SK-N-SH (cell line): ENCODE measurements around the gene DGLUCY. TPM values are rescaled to one million over a fixed set of nuclear protein-coding genes. Genes with fewer than 3 reads are reported as not detected.

Experiments used
- CTCF ChIA-PET: fragments of 300-600, 350-600 bp; formaldehyde crosslinking; extraction: SDS; loops from one replicate; lab custom pipeline; 2021; lab: Yijun Ruan, JAX
- POLR2A ChIA-PET: fragments of 350-600 bp; sonication (Branson Sonifier 250); formaldehyde crosslinking; extraction: SDS; loops from one replicate; lab custom pipeline; 2020; ENCODE audit warnings: antibody characterized with exemption, inconsistent platforms; lab: Yijun Ruan, JAX
- DNase-seq: peaks from one replicate; pipeline ENCODE4 v3.0.0; 2012
- H2AFZ ChIP-seq: fragments of 200-600 bp; sonication (generic); 2 replicates; pipeline ENCODE4 v1.8.1; 2016; ENCODE audit warnings: antibody characterized with exemption, mild to moderate bottlenecking, low read depth
- H3F3A ChIP-seq: fragments of 200-600 bp; sonication (generic); replicated peaks from 2 replicates; pipeline ENCODE3; 2016; ENCODE audit warnings: antibody characterized with exemption, mild to moderate bottlenecking; ENCODE audit not compliant: insufficient read depth
- H3K27ac ChIP-seq, 2 experiments: fragments of 200-500 bp in 1 of 2; fragments of 200-600 bp in 1 of 2; sonication (Bioruptor generic) in 1 of 2; sonication (generic), shearing (Covaris generic) in 1 of 2; 2 replicates each; pipeline versions ENCODE4 v1.5.1 to v1.6.1; 2014 to 2016; ENCODE audit warnings: low read depth in 2 of 2, inconsistent platforms in 1 of 2, low read length in 1 of 2, mild to moderate bottlenecking in 1 of 2, mixed read lengths in 1 of 2
- H3K27me3 ChIP-seq: fragments of 200-600 bp; sonication (generic), shearing (Covaris generic); 2 replicates; pipeline ENCODE4 v1.6.1; 2016; ENCODE audit warnings: mixed run types; ENCODE audit not compliant: insufficient read depth
- H3K36me3 ChIP-seq, 2 experiments: fragments of 200-500 bp in 1 of 2; fragments of 200-600 bp in 1 of 2; sonication (Bioruptor generic) in 1 of 2; sonication (generic) in 1 of 2; replicated peaks in 1 of 2; 2 replicates each; pipeline versions ENCODE3 to v1.5.1; 2014 to 2016; ENCODE audit warnings: low read length in 1 of 2, mild to moderate bottlenecking in 1 of 2; ENCODE audit not compliant: insufficient read depth in 2 of 2, control insufficient read depth in 1 of 2
- H3K4me1 ChIP-seq, 2 experiments: fragments of 200-500 bp in 1 of 2; fragments of 200-600 bp in 1 of 2; sonication (Bioruptor generic) in 1 of 2; sonication (generic), shearing (Covaris generic) in 1 of 2; 2 replicates each; pipeline versions ENCODE4 v1.5.1 to v1.6.1; 2014 to 2016; ENCODE audit warnings: low read depth in 1 of 2, low read length in 1 of 2, mixed run types in 1 of 2; ENCODE audit not compliant: insufficient read depth in 2 of 2, control insufficient read depth in 1 of 2
- H3K4me2 ChIP-seq: fragments of 200-600 bp; sonication (generic), shearing (Covaris generic); 2 replicates; pipeline ENCODE4 v1.6.1; 2017; ENCODE audit warnings: mixed run types
- H3K4me3 ChIP-seq, 2 experiments: fragments of 200-500 bp in 1 of 2; fragments of 200-600 bp in 1 of 2; sonication (Bioruptor generic) in 1 of 2; sonication (generic), shearing (Covaris generic) in 1 of 2; 2 replicates each; pipeline versions ENCODE4 v1.5.1 to v1.8.1; 2014 to 2016; ENCODE audit warnings: low read depth in 2 of 2, inconsistent platforms in 1 of 2, low read length in 1 of 2, mild to moderate bottlenecking in 1 of 2, mixed read lengths in 1 of 2, moderate library complexity in 1 of 2
- H3K79me2 ChIP-seq: fragments of 200-600 bp; sonication (generic); 2 replicates; pipeline ENCODE4 v1.8.1; 2017; ENCODE audit warnings: mild to moderate bottlenecking; ENCODE audit not compliant: insufficient read depth
- H3K9ac ChIP-seq: fragments of 200-600 bp; sonication (generic); 2 replicates; pipeline ENCODE4 v1.6.1; 2017; ENCODE audit warnings: mixed run types
- H3K9me2 ChIP-seq: fragments of 200-600 bp; sonication (generic); 2 replicates; pipeline ENCODE4 v1.6.1; 2017; ENCODE audit warnings: mixed run types
- H3K9me3 ChIP-seq: fragments of 200-600 bp; sonication (generic); 2 replicates; pipeline ENCODE4 v1.6.1; 2017; ENCODE audit warnings: mixed run types, mild to moderate bottlenecking, moderate library complexity
- H4K20me1 ChIP-seq: fragments of 200-600 bp; sonication (generic); 2 replicates; pipeline ENCODE4 v1.6.1; 2017; ENCODE audit warnings: mild to moderate bottlenecking, mixed run types; ENCODE audit not compliant: insufficient read depth
- CHD2 ChIP-seq: fragments of 150-350 bp; IDR thresholded peaks from 2 replicates; pipeline ENCODE4 v1.6.1; 2018; ENCODE audit warnings: low read length; ENCODE audit not compliant: partially characterized antibody
- ELF1 ChIP-seq: IDR thresholded peaks from 2 replicates; pipeline ENCODE4 v1.4.0; 2012
- EP300 ChIP-seq, 2 experiments: IDR thresholded peaks; 2 replicates each; pipeline versions ENCODE4 v1.4.0 to v1.6.1; 2012; ENCODE audit warnings: borderline replicate concordance in 1 of 2, low read depth in 1 of 2, low read length in 1 of 2
- EZH2phosphoT487 ChIP-seq: fragments of 200-600 bp; sonication (generic); IDR thresholded peaks from 2 replicates; pipeline ENCODE4 v1.6.1; 2017; ENCODE audit warnings: low read depth, mixed run types, mild to moderate bottlenecking, antibody characterized with exemption, moderate library complexity, borderline replicate concordance
- FOSL2 ChIP-seq: IDR thresholded peaks from 2 replicates; pipeline ENCODE4 v1.4.0; 2012; ENCODE audit warnings: low read depth, mild to moderate bottlenecking, moderate library complexity, borderline replicate concordance
- FOXJ3 ChIP-seq: sonication (generic); formaldehyde crosslinking; IDR thresholded peaks from 2 replicates; pipeline ENCODE4 v1.5.1; 2020; ENCODE audit warnings: mild to moderate bottlenecking, missing genetic modification reagents
- GATA2 ChIP-seq: sonication (generic); formaldehyde crosslinking; IDR thresholded peaks from 2 replicates; pipeline ENCODE4 v1.5.0; 2020; ENCODE audit warnings: mild to moderate bottlenecking, missing genetic modification reagents
- NFIC ChIP-seq: IDR thresholded peaks from 2 replicates; pipeline ENCODE4 v1.4.0; 2012; ENCODE audit warnings: borderline replicate concordance
- NRF1 ChIP-seq: IDR thresholded peaks from 2 replicates; pipeline ENCODE4 v1.6.1; 2012; ENCODE audit warnings: low read depth, mild to moderate bottlenecking, low read length
- POLR2AphosphoS5 ChIP-seq: IDR thresholded peaks from 2 replicates; pipeline ENCODE4 v1.6.1; 2012; ENCODE audit warnings: low read depth, low read length
- RAD21 ChIP-seq: IDR thresholded peaks from 2 replicates; pipeline ENCODE4 v1.6.1; 2012; ENCODE audit warnings: mild to moderate bottlenecking, low read length
- RCOR1 ChIP-seq: fragments of 150-350 bp; IDR thresholded peaks from 2 replicates; pipeline ENCODE4 v1.6.1; 2017; ENCODE audit warnings: antibody characterized with exemption, low read length
- RFX5 ChIP-seq: IDR thresholded peaks from 2 replicates; pipeline ENCODE4 v1.6.1; 2012; ENCODE audit warnings: mild to moderate bottlenecking, improper control_type of control experiment, low read length
- SIN3A ChIP-seq: IDR thresholded peaks from 2 replicates; pipeline ENCODE4 v1.6.1; 2012; ENCODE audit warnings: low read depth, mild to moderate bottlenecking, low read length, moderate library complexity, borderline replicate concordance
- SMC3 ChIP-seq: IDR thresholded peaks from 2 replicates; pipeline ENCODE4 v1.6.1; 2012; ENCODE audit warnings: low read depth, low read length, improper control_type of control experiment
- TAF1 ChIP-seq: IDR thresholded peaks from 2 replicates; pipeline ENCODE4 v1.6.1; 2012; ENCODE audit warnings: low read depth, mild to moderate bottlenecking, low read length, moderate library complexity, borderline replicate concordance
- TCF12 ChIP-seq: IDR thresholded peaks from 2 replicates; pipeline ENCODE4 v1.4.0; 2012
- TEAD4 ChIP-seq: IDR thresholded peaks from 2 replicates; pipeline ENCODE4 v1.4.0; 2012; ENCODE audit warnings: mild to moderate bottlenecking, borderline replicate concordance; ENCODE audit not compliant: insufficient read depth
- WGBS: methylation state at CpG from one replicate; pipeline ENCODE4 v1.1.6; 2017; ENCODE audit warnings: low lambda C conversion rate; 5-methylcytosine and 5-hydroxymethylcytosine counted together
- polyA plus RNA-seq, 3 experiments: library from polyadenylated mRNA; depleted of rRNA; stranded (reverse); fragments of >200 nt; gene quantifications; 2 replicates each; pipeline ENCODE4 v1.2.3, GENCODE V29; 2012
- TF ChIP-seq, protein P1 (sequence below): fragments of 200-600 bp; sonication (generic); IDR thresholded peaks from 2 replicates; pipeline ENCODE4 v1.6.1; 2017; ENCODE audit warnings: antibody characterized with exemption, mild to moderate bottlenecking, moderate library complexity
- TF ChIP-seq, protein P2 (sequence below): fragments of 150-350 bp; IDR thresholded peaks from 2 replicates; pipeline ENCODE4 v1.6.1; 2017; ENCODE audit warnings: antibody characterized with exemption, low read length, low read depth, borderline replicate concordance
- TF ChIP-seq, protein P3 (sequence below): fragments of 150-350 bp; IDR thresholded peaks from 2 replicates; pipeline ENCODE4 v1.6.1; 2016; ENCODE audit warnings: mild to moderate bottlenecking, low read depth, low read length
- TF ChIP-seq, protein P4 (sequence below): IDR thresholded peaks from 2 replicates; pipeline ENCODE4 v1.4.0; 2012; ENCODE audit warnings: low read depth, borderline replicate concordance
- TF ChIP-seq, protein P5 (sequence below): IDR thresholded peaks from 2 replicates; pipeline ENCODE4 v1.4.0; 2012; ENCODE audit warnings: low read depth

The DGLUCY gene
- polyA plus RNA-seq, 1 of the 3 experiments (the other 2 are of a cell fraction), result 17.2 TPM

DNA sequence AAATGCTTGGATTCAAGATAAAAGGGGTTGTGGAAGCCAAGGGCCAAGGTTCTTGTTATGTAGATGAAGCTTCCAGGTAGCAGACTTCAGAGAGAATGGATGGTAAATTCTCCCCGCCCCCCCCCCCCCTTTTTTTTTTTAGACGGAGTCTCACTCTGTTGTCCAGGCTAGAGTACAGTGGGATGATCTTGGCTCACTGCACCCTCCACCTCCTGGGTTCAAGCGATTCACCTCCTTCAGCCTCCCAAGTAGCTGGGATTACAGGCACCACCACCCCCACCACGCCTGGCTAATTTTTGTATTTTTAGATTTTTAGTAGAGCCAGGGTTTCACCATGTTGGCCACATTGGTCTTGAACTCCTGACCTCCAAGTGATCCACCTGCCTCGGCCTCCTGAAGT is 4.1 kb downstream of the DGLUCY start (continued):
- TF ChIP-seq, protein P1, sequence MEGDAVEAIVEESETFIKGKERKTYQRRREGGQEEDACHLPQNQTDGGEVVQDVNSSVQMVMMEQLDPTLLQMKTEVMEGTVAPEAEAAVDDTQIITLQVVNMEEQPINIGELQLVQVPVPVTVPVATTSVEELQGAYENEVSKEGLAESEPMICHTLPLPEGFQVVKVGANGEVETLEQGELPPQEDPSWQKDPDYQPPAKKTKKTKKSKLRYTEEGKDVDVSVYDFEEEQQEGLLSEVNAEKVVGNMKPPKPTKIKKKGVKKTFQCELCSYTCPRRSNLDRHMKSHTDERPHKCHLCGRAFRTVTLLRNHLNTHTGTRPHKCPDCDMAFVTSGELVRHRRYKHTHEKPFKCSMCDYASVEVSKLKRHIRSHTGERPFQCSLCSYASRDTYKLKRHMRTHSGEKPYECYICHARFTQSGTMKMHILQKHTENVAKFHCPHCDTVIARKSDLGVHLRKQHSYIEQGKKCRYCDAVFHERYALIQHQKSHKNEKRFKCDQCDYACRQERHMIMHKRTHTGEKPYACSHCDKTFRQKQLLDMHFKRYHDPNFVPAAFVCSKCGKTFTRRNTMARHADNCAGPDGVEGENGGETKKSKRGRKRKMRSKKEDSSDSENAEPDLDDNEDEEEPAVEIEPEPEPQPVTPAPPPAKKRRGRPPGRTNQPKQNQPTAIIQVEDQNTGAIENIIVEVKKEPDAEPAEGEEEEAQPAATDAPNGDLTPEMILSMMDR, result no peak
- no peak for TF ChIP-seq SMC3
- no peak for TF ChIP-seq CHD2
- no peak for TF ChIP-seq EP300 (IDR thresholded peaks at IDR 0.05; ENCODE audit: borderline replicate concordance in 1 of 2, low read depth in 1 of 2, low read length in 1 of 2)
- TF ChIP-seq, protein P2, sequence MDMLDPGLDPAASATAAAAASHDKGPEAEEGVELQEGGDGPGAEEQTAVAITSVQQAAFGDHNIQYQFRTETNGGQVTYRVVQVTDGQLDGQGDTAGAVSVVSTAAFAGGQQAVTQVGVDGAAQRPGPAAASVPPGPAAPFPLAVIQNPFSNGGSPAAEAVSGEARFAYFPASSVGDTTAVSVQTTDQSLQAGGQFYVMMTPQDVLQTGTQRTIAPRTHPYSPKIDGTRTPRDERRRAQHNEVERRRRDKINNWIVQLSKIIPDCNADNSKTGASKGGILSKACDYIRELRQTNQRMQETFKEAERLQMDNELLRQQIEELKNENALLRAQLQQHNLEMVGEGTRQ, result no peak
- TF ChIP-seq TCF12, result no peak

DNA sequence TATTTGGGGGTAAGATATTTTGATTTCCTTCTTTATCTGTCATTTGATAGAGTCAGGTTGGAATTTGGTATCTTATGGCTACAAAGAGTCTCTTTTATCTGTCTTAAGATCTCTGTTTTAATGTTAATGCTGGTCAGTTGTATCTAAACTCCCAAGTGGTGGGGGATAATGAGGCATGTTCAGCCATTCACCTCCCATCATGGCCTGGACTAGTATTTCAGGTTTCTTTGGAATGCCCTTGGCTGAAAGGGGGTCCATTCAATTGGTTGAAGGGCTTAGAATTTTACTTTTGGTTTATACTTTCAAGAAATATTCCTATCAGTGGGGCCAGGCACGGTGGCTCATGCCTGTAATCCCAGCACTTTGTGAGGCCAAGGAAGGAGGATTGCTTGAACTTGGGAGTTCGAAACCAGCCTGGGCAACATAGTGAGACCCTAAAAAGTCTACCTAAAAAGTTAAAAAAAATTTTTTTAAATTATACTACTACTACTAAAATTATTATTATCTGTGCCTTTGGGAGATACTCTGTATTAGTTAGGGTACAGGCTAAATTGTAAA is 4.7 kb downstream of the DGLUCY start:
- 93% methylated on average over 2 of the region's 2 CpGs for WGBS
- Histone ChIP-seq H3K4me3 (no peak overlapping the region), H3K9ac (no peak overlapping the region), H3K27ac (no peak overlapping the region), H3K36me3 (no peaks in the 10 kb centered on the region), H3K4me2 (no peak overlapping the region), H3F3A (no peaks in the 10 kb centered on the region), H3K79me2 (no peaks in the 10 kb centered on the region), H3K9me2 (no peaks in the 10 kb centered on the region), H3K9me3 (no peaks in the 10 kb centered on the region), H2AFZ (no peak overlapping the region), H3K4me1 (peaks cover 11 to 30% of the 10 kb centered on the region in 2 experiments; a peak in 3 of 4 replicates), H3K27me3 (no peaks in the 10 kb centered on the region), H4K20me1 (no peaks in the 10 kb centered on the region)
- POLR2A ChIA-PET, result no interaction called here
- no peak for DNase-seq
- no peak for TF ChIP-seq SMC3
- TF ChIP-seq TCF12, result no peak
- no peak for TF ChIP-seq TEAD4
- TF ChIP-seq TAF1, result no peak
- TF ChIP-seq, protein P2, result no peak
- TF ChIP-seq RFX5, result no peak
- no peak for TF ChIP-seq NRF1
- TF ChIP-seq, protein P3, sequence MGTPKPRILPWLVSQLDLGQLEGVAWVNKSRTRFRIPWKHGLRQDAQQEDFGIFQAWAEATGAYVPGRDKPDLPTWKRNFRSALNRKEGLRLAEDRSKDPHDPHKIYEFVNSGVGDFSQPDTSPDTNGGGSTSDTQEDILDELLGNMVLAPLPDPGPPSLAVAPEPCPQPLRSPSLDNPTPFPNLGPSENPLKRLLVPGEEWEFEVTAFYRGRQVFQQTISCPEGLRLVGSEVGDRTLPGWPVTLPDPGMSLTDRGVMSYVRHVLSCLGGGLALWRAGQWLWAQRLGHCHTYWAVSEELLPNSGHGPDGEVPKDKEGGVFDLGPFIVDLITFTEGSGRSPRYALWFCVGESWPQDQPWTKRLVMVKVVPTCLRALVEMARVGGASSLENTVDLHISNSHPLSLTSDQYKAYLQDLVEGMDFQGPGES, result no peak
- TF ChIP-seq, protein P4, sequence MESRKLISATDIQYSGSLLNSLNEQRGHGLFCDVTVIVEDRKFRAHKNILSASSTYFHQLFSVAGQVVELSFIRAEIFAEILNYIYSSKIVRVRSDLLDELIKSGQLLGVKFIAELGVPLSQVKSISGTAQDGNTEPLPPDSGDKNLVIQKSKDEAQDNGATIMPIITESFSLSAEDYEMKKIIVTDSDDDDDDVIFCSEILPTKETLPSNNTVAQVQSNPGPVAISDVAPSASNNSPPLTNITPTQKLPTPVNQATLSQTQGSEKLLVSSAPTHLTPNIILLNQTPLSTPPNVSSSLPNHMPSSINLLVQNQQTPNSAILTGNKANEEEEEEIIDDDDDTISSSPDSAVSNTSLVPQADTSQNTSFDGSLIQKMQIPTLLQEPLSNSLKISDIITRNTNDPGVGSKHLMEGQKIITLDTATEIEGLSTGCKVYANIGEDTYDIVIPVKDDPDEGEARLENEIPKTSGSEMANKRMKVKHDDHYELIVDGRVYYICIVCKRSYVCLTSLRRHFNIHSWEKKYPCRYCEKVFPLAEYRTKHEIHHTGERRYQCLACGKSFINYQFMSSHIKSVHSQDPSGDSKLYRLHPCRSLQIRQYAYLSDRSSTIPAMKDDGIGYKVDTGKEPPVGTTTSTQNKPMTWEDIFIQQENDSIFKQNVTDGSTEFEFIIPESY, result no peak
- TF ChIP-seq EZH2phosphoT487, result no peak
- TF ChIP-seq NFIC, result no peak
- TF ChIP-seq RCOR1, result no peak
- TF ChIP-seq GATA2 (CRISPR knock-in tag), result no peak
- TF ChIP-seq FOSL2, result no peak
- no peak for TF ChIP-seq FOXJ3
- TF ChIP-seq, protein P5, sequence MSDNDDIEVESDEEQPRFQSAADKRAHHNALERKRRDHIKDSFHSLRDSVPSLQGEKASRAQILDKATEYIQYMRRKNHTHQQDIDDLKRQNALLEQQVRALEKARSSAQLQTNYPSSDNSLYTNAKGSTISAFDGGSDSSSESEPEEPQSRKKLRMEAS, result no peak
- TF ChIP-seq SIN3A, result no peak
- TF ChIP-seq ELF1, result no peak
- no peak for TF ChIP-seq RAD21
- TF ChIP-seq POLR2AphosphoS5, result no peak
- CTCF ChIA-PET, result interaction anchor here (0.6 kb wide), 1 partner anchor 21 kb away, joined by 3 read pairs; no protein-coding TSS in a partner anchor
